Endothelial cell of umbilical vein (primary cell): Measurements from ENCODE around the gene HJV. TPM values are rescaled to one million over a fixed set of nuclear protein-coding genes. Genes with fewer than 3 reads are reported as not detected.
"Not testable (repeated sequence)": the region's sequence is repeated elsewhere in the genome, so short reads cannot be mapped to it uniquely, and the experiment has no call there.

Experiments
- BruUV-seq: library from RNA; stranded (reverse); fragments of 400-500 nt; replicated peaks from 2 replicates; lab custom pipeline; 2021; lab: Mats Ljungman, UMichigan
- CTCF ChIA-PET: fragments of 300-600, 350-600 bp; sonication (Branson Sonifier 250); formaldehyde crosslinking; loops from one replicate; lab custom pipeline; 2021; ENCODE audit warnings: antibody characterized with exemption, inconsistent platforms; lab: Charles Lee
- POLR2A ChIA-PET: fragments of 300-600, 350-600 bp; sonication (Branson Sonifier 250); formaldehyde crosslinking; loops from one replicate; lab custom pipeline; 2021; ENCODE audit warnings: antibody characterized with exemption, inconsistent platforms; lab: Charles Lee
- DNase-seq: peaks from one replicate; pipeline ENCODE4 v3.0.0-alpha.2; 2011; ENCODE audit warnings: low read depth, low spot score
- FAIRE-seq: peaks from 2 replicates; lab custom pipeline; 2011; peaks lifted over from hg19 to GRCh38; lab: Jason Lieb, UNC
- H2AFZ ChIP-seq: 2 replicates; pipeline ENCODE4 v1.6.0; 2012; ENCODE audit warnings: low read depth, low read length, control low read depth, inconsistent platforms
- H3K27ac ChIP-seq: 2 replicates; pipeline ENCODE4 v1.5.1; 2011; ENCODE audit warnings: low read depth, mild to moderate bottlenecking, control low read depth, low read length, moderate library complexity; ENCODE audit not compliant: insufficient read depth
- H3K27me3 ChIP-seq, 2 experiments: 2 replicates each; pipeline versions ENCODE4 v1.6.0 to v1.6.1; 2011; ENCODE audit warnings: low read length in 2 of 2, mixed read lengths in 1 of 2; ENCODE audit not compliant: control insufficient read depth in 2 of 2, insufficient read depth in 2 of 2
- H3K36me3 ChIP-seq, 2 experiments: 2 replicates in 1 of 2; 3 replicates in 1 of 2; pipeline ENCODE4 v1.5.1; 2011; ENCODE audit warnings: low read length in 2 of 2, mild to moderate bottlenecking in 1 of 2, moderate library complexity in 1 of 2; ENCODE audit not compliant: control insufficient read depth in 2 of 2, insufficient read depth in 2 of 2; ENCODE audit errors: extremely low read depth in 1 of 2
- H3K4me1 ChIP-seq: 3 replicates; pipeline ENCODE4 v1.5.1; 2011; ENCODE audit warnings: mild to moderate bottlenecking, low read length; ENCODE audit not compliant: control insufficient read depth, insufficient read depth; ENCODE audit errors: extremely low read depth
- H3K4me2 ChIP-seq: 2 replicates; pipeline ENCODE4 v1.6.1; 2011; ENCODE audit warnings: low read length, control low read depth, mixed read lengths; ENCODE audit not compliant: insufficient read depth
- H3K4me3 ChIP-seq, 3 experiments: fragments of 200-600 bp in 1 of 3; sonication (generic), shearing (Covaris generic) in 1 of 3; replicated peaks in 1 of 3; 2 replicates each; pipeline ENCODE4 v1.5.1; 2011 to 2016; ENCODE audit warnings: control low read depth in 3 of 3, low read length in 3 of 3, mild to moderate bottlenecking in 2 of 3, inconsistent platforms in 1 of 3, low read depth in 1 of 3, moderate library complexity in 1 of 3; ENCODE audit not compliant: insufficient read depth in 1 of 3
- H3K79me2 ChIP-seq: 2 replicates; pipeline ENCODE4 v1.6.0; 2012; ENCODE audit warnings: low read length, inconsistent platforms; ENCODE audit not compliant: control insufficient read depth, insufficient read depth
- H3K9ac ChIP-seq: replicated peaks from 2 replicates; pipeline ENCODE3; 2011; ENCODE audit warnings: low read length, control low read depth; ENCODE audit not compliant: insufficient read depth; ENCODE audit errors: extremely low read depth
- H3K9me1 ChIP-seq: replicated peaks from 3 replicates; pipeline ENCODE4 v1.6.0; 2011; ENCODE audit warnings: mild to moderate bottlenecking, low read length; ENCODE audit not compliant: control insufficient read depth, insufficient read depth; ENCODE audit errors: extremely low read depth
- H3K9me3 ChIP-seq: replicated peaks from 2 replicates; pipeline ENCODE4 v1.5.1; 2012; ENCODE audit warnings: low read length, inconsistent platforms; ENCODE audit not compliant: control insufficient read depth, insufficient read depth
- H4K20me1 ChIP-seq: replicated peaks from 2 replicates; pipeline ENCODE3; 2011; ENCODE audit warnings: mild to moderate bottlenecking, low read length; ENCODE audit not compliant: control insufficient read depth, insufficient read depth; ENCODE audit errors: extremely low read depth
- CTCF ChIP-seq, 2 donors: IDR thresholded peaks; 1 replicate in 1 of 2; 2 replicates in 1 of 2; pipeline ENCODE4 v1.5.1; 2011; ENCODE audit warnings: low read length in 2 of 2, mild to moderate bottlenecking in 2 of 2, moderate library complexity in 2 of 2, control low read depth in 1 of 2, inconsistent platforms in 1 of 2, low read depth in 1 of 2; ENCODE audit not compliant: insufficient read depth in 1 of 2; ENCODE audit errors: extremely low read depth in 1 of 2
- EZH2 ChIP-seq: IDR thresholded peaks from 2 replicates; pipeline ENCODE4 v1.6.1; 2012; ENCODE audit warnings: borderline replicate concordance, low read depth, mild to moderate bottlenecking, moderate library complexity, low read length, inconsistent platforms; ENCODE audit not compliant: severe bottlenecking
- FOS ChIP-seq: IDR thresholded peaks from 2 replicates; pipeline ENCODE4 v1.6.1; 2011; ENCODE audit warnings: mild to moderate bottlenecking, low read length, moderate library complexity, borderline replicate concordance; ENCODE audit not compliant: insufficient read depth
- GATA2 ChIP-seq: IDR thresholded peaks from 2 replicates; pipeline ENCODE4 v1.7.0; 2011; ENCODE audit warnings: low read depth, mild to moderate bottlenecking, moderate library complexity, mixed read lengths, low read length; ENCODE audit not compliant: insufficient read length, insufficient read depth
- JUN ChIP-seq: IDR thresholded peaks from 2 replicates; pipeline ENCODE4 v1.6.1; 2011; ENCODE audit warnings: borderline replicate concordance, low read depth; ENCODE audit not compliant: insufficient read length, insufficient read depth
- MAX ChIP-seq: IDR thresholded peaks from 2 replicates; pipeline ENCODE4 v1.6.1; 2011; ENCODE audit not compliant: insufficient read depth, insufficient read length
- MYC ChIP-seq: IDR thresholded peaks from one replicate; pipeline ENCODE4 v1.6.1; 2011; ENCODE audit warnings: mild to moderate bottlenecking, low read depth, low read length
- POLR2A ChIP-seq: IDR thresholded peaks from 2 replicates; pipeline ENCODE4 v1.6.1; 2012; ENCODE audit warnings: low read depth, mild to moderate bottlenecking, control low read depth, low read length
- POLR2AphosphoS5 ChIP-seq: IDR thresholded peaks from 2 replicates; pipeline ENCODE4 v1.6.1; 2012; ENCODE audit warnings: low read depth, mild to moderate bottlenecking, control low read depth, low read length, moderate library complexity; ENCODE audit not compliant: insufficient read depth
- dilution Hi-C: fragments of 300-500 bp; cut with MboI; formaldehyde crosslinking; loops from one replicate; pipeline ENCODE4 v1.15.0; 2019; ENCODE audit warnings: low sequenced_read_pairs; ENCODE audit not compliant: extremely low pct_ligation_motif_present
- intact Hi-C: fragments of 100-400 bp; cut with micrococcal nuclease; formaldehyde crosslinking; loops from one replicate; pipeline ENCODE4 v1.10.0; 2022
- polyA plus RNA-seq, 4 experiments: library from polyadenylated mRNA; depleted of rRNA in 3 of 4; stranded (reverse) in 3 of 4; unstranded in 1 of 4; fragments of >200 nt; gene quantifications; 2 replicates each; pipeline versions ENCODE4 v1.2.1 to v1.2.3, GENCODE V29; 2011 to 2012; ENCODE audit warnings: missing spikeins in 1 of 4
- total RNA-seq: library from RNA; stranded (reverse); gene quantifications from 2 replicates; pipeline ENCODE4 v1.2.3, GENCODE V29; 2021

Gene HJV
- total and polyA plus RNA-seq, 2 donors (not counting 3 experiments of a cell fraction or from before 2014, with no cell fraction given), result not detected

- H3K9me1 ChIP-seq, DNase-seq: not testable (repeated sequence)
Measured at GRCh38 chr1:146025787-146026495, 4.4 kb upstream of the HJV start.

GRCh38 chr1:146022403-146023127 lies 1.0 kb upstream of the HJV start:
- Histone ChIP-seq H3K4me1 (no peaks in the 10 kb centered on the region), H3K9me3 (no peaks in the 10 kb centered on the region), H2AFZ (no peak overlapping the region), H3K27ac (no peak overlapping the region), H3K27me3 (peaks cover 42 to 51% of the 10 kb centered on the region in 2 experiments), H3K4me3 (no peak overlapping the region), H3K4me2 (no peak overlapping the region), H3K79me2 (no peaks in the 10 kb centered on the region), H3K36me3 (no peaks in the 10 kb centered on the region), H3K9me1 (no peaks in the 10 kb centered on the region), H3K9ac (no peak overlapping the region), H4K20me1 (no peaks in the 10 kb centered on the region)
- DNase-seq (no peak), FAIRE-seq (no peak)
- intact Hi-C loops, result no loop called here
- no TSS peak for BruUV-seq
- CTCF ChIA-PET, result interaction anchor here (1.2 to 2.9 kb wide), 5 partner anchors 10 to 15 kb away, joined by 5 to 19 read pairs (median 6); no protein-coding TSS in a partner anchor
- POLR2A ChIA-PET, result no interaction called here
- TF ChIP-seq GATA2 (no peak), JUN (no peak), FOS (no peak), CTCF (IDR thresholded peaks at IDR 0.05; ENCODE audit: extremely low read depth in 1 of 2, insufficient read depth in 1 of 2, low read depth in 1 of 2, low read length in 2 of 2) (no peak), MAX (no peak), POLR2A (no peak), EZH2 (no peak), MYC (no peak), POLR2AphosphoS5 (no peak)
- dilution Hi-C loops, result no loop called here

More at GRCh38 chr1:146025787-146026495, 4.4 kb upstream of the HJV start:
- H3K9ac ChIP-seq, BruUV-seq, H3K79me2 ChIP-seq, H3K27ac ChIP-seq, H3K36me3 ChIP-seq, H3K4me2 ChIP-seq, H3K4me1 ChIP-seq, dilution Hi-C loops, H2AFZ ChIP-seq, H3K9me3 ChIP-seq, FAIRE-seq, H4K20me1 ChIP-seq, H3K4me3 ChIP-seq, intact Hi-C loops: not testable (repeated sequence)
- H3K27me3 ChIP-seq, result peaks cover 12 to 17% of the 10 kb centered on the region in 2 experiments
- POLR2A ChIA-PET, result interaction anchor here (1.7 kb wide), 1 partner anchor 26 kb away, joined by 4 read pairs; no protein-coding TSS in a partner anchor
- CTCF ChIA-PET, result interaction anchor here (0.9 to 2.0 kb wide), 2 partner anchors 8 to 181 kb away, joined by 3 to 7 read pairs; partner anchors contain the start of gene NUDT17
